ENCODE data around the gene PLEK.

- TF ChIP-seq CTCF (IDR thresholded peaks at IDR 0.05) (no peak), POLR2A (IDR thresholded peaks at IDR 0.05) (no peak)
Observed at GRCh38 chr2:68367953-68368653, 3.0 kb downstream of the PLEK start.

All from right lobe of liver (tissue), 4 donors.